Suprapubic skin (tissue), 4 donors: ENCODE data around the gene ALG1. TPM values are rescaled to one million over a fixed set of nuclear protein-coding genes. Genes with fewer than 3 reads are reported as not detected.
"Not testable (repeated sequence)": the region's sequence is repeated elsewhere in the genome, so short reads cannot be mapped to it uniquely, and the experiment has no call there.

Experiments
- DNase-seq, 2 donors: peaks; one replicate each; pipeline ENCODE4 v3.0.0-alpha.2; 2019; ENCODE audit warnings: low spot score in 2 of 2
- H3K27ac ChIP-seq: fragments of 200-600 bp; sonication (generic); one replicate; pipeline ENCODE4 v1.5.1; 2019
- H3K27me3 ChIP-seq: fragments of 200-600 bp; sonication (generic); one replicate; pipeline ENCODE4 v1.5.1; 2019
- H3K36me3 ChIP-seq: fragments of 200-600 bp; sonication (generic); one replicate; pipeline ENCODE4 v1.5.1; 2019
- H3K4me1 ChIP-seq: fragments of 200-600 bp; sonication (generic); one replicate; pipeline ENCODE4 v1.5.1; 2019
- H3K4me3 ChIP-seq: fragments of 200-600 bp; sonication (generic); one replicate; pipeline ENCODE4 v1.5.1; 2019; ENCODE audit warnings: mild to moderate bottlenecking
- H3K9me3 ChIP-seq: fragments of 200-600 bp; sonication (generic); one replicate; pipeline ENCODE4 v1.5.1; 2019
- EP300 ChIP-seq: sonication (generic); formaldehyde crosslinking; IDR thresholded peaks from one replicate; pipeline ENCODE4 v1.6.1; 2017; ENCODE audit warnings: antibody characterized with exemption
- POLR2A ChIP-seq, 2 donors: fragments of 450-650 bp; IDR thresholded peaks; one replicate each; pipeline ENCODE4 v1.6.1; 2017; ENCODE audit warnings: antibody characterized with exemption in 2 of 2, mild to moderate bottlenecking in 2 of 2, moderate library complexity in 2 of 2
- POLR2AphosphoS5 ChIP-seq, 3 donors: sonication (generic); formaldehyde crosslinking; IDR thresholded peaks; one replicate each; pipeline ENCODE4 v1.6.1; 2017; ENCODE audit warnings: antibody characterized with exemption in 3 of 3
- WGBS: methylation state at CpG from one replicate; pipeline ENCODE4 v1.1.5; 2018; 5-methylcytosine and 5-hydroxymethylcytosine counted together
- total RNA-seq, 4 donors: library from RNA; depleted of rRNA; stranded (reverse); fragments of >200 nt; gene quantifications; one replicate each; pipeline ENCODE4 v1.1.0, GENCODE V29; 2016
- TF ChIP-seq, protein P1 (sequence below), 2 donors: fragments of 200-600 bp in 1 of 2; fragments of 450-650 bp in 1 of 2; sonication (generic) in 1 of 2; IDR thresholded peaks; one replicate each; pipeline ENCODE4 v1.5.1; 2016 to 2019; ENCODE audit warnings: antibody characterized with exemption in 2 of 2, mild to moderate bottlenecking in 1 of 2, moderate library complexity in 1 of 2

The ALG1 gene
- total RNA-seq, 4 donors from 2014 or later, result 14.5 to 22.3 (median 19.0) TPM

DNA sequence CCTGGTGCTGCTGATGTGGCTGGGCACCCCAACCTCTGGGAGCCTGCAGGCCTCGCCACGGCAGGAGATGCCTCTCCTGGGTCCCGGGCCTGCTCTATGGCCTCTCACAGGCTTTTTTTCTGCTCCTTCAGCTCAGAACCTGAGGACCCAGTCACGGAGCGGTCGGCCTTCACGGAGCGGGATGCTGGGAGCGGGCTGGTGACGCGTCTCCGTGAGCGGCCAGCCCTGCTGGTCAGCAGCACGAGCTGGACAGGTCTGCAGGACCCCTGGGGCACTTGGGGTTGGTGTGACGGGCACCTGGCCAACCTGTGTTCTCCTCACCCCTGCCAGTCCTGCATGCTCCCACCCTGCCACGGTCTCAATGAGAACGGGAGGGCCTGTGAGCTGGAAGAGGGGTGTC is 7.0 kb downstream of the ALG1 start:
- H3K27ac ChIP-seq, result no peak overlapping the region
- 100% methylated on average over 7 of the region's 17 CpGs for WGBS
- no peak overlapping the region for H3K4me3 ChIP-seq
- H3K9me3 ChIP-seq, result no peaks in the 10 kb centered on the region
- no peaks in the 10 kb centered on the region for H3K4me1 ChIP-seq
- peaks cover 75% of the 10 kb centered on the region for H3K36me3 ChIP-seq
- DNase-seq, result no peak
- no peak for TF ChIP-seq POLR2A (IDR thresholded peaks at IDR 0.05)
- TF ChIP-seq, protein P1, sequence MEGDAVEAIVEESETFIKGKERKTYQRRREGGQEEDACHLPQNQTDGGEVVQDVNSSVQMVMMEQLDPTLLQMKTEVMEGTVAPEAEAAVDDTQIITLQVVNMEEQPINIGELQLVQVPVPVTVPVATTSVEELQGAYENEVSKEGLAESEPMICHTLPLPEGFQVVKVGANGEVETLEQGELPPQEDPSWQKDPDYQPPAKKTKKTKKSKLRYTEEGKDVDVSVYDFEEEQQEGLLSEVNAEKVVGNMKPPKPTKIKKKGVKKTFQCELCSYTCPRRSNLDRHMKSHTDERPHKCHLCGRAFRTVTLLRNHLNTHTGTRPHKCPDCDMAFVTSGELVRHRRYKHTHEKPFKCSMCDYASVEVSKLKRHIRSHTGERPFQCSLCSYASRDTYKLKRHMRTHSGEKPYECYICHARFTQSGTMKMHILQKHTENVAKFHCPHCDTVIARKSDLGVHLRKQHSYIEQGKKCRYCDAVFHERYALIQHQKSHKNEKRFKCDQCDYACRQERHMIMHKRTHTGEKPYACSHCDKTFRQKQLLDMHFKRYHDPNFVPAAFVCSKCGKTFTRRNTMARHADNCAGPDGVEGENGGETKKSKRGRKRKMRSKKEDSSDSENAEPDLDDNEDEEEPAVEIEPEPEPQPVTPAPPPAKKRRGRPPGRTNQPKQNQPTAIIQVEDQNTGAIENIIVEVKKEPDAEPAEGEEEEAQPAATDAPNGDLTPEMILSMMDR (IDR thresholded peaks at IDR 0.05), result no peak
- no peak for TF ChIP-seq EP300
- TF ChIP-seq POLR2AphosphoS5 (IDR thresholded peaks at IDR 0.05), result no peak
- no peaks in the 10 kb centered on the region for H3K27me3 ChIP-seq

DNA sequence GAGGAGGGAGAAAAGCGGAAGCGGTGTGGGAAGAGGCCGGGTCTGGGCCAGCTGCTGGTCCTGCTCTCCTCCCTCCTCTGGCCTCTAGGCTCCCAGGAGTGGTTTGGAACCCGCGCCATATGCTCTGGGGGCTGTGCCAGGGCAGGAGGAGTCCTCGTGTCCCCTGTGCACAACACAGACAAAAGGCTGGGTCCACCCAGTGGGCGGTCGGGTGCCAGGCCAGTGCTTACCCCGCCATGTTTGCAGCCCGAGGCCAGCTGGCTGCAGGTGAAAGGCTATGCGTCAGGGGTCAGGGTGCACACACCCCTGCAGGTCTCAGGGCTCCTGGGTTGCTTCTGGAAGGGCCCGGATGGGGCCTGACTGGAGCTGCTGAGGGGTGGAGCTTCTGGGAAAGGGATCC is 8.8 kb downstream of the ALG1 start:
- WGBS, result 89% methylated on average over 6 of the region's 12 CpGs
- H3K9me3 ChIP-seq, H3K27ac ChIP-seq, H3K4me1 ChIP-seq, DNase-seq, H3K4me3 ChIP-seq, H3K27me3 ChIP-seq: not testable (repeated sequence)
- peaks cover 75% of the 10 kb centered on the region for H3K36me3 ChIP-seq

DNA sequence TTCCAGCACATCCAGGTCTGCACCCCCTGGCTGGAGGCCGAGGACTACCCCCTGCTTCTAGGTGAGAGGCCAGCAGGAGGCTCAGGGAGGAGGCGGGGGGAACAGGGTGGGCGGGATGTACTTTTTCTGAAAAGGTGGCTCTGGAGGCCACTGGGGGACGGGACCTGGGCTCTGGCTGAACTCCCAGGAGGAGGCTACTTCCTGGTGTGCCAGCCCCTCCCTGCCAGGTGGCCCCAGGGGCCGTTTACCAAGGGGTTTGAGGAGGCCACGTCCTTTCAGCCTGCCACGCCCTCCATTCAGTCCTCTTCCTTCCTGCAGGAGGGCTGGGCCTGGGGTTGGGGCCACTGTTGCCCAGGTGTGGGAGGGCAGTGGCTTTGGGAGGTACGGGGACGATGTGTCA is 9.4 kb downstream of the ALG1 start:
- H3K27ac ChIP-seq, H3K9me3 ChIP-seq, DNase-seq, H3K4me3 ChIP-seq, H3K27me3 ChIP-seq, H3K4me1 ChIP-seq: not testable (repeated sequence)
- H3K36me3 ChIP-seq, result peaks cover 75% of the 10 kb centered on the region
- 74% methylated on average over 5 of the region's 9 CpGs for WGBS

DNA sequence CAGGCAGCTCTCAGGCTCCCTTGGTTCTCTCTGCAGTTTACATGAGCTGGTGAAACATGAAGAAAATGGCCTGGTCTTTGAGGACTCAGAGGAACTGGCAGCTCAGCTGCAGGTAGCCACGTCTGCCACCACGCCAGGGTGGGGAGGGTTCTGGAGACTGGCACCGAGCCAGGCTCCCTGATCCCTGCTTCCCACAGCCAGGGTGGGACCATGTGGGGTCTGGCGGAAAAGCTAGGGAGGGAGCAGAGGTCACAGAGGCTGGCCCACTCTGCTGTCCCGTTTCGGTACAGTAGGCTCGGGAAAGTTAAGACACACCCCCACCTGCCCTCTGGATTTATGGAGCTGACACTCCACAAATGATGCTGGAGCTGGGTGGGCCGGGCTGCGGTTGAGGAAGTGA is 12.0 kb downstream of the ALG1 start:
- not testable (repeated sequence) for H3K9me3 ChIP-seq, H3K4me1 ChIP-seq, H3K4me3 ChIP-seq, H3K27ac ChIP-seq, H3K27me3 ChIP-seq, DNase-seq
- WGBS, result 88% methylated on average over 9 of the region's 9 CpGs
- peaks cover 58% of the 10 kb centered on the region for H3K36me3 ChIP-seq

DNA sequence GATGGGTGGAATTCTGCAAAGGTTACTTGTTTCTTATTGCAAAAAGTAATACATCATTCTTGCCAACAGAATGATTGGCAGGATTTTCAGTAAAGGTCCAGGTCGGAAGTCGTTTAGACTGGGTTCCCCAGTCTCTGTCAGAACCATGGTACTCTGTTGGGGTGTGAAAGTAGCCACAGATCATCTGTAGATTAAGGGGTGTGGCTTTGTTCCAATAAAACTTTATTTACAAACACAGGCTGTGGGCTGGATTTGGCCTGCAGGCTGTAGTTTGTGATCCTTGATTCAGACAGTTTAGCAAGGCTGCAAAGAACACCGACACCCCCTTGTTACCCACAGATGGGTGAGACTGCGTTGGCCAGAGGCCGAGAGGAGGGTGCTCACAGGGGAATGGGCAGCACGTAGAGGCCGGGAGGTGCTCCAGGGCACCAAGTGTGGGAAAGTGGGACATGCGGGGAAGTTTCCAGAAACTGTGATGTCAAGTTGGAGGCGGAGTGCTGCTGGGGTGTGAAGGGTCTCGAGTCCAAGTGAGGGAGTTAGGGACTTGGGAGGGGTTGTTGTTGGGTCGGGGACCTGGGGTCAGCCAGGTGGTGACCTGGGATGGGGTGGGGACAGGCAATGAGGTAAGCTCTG is 12.6 kb downstream of the ALG1 start:
- H3K27me3 ChIP-seq, DNase-seq, H3K27ac ChIP-seq, H3K4me3 ChIP-seq, H3K9me3 ChIP-seq, H3K4me1 ChIP-seq: not testable (repeated sequence)
- WGBS, result 83% methylated on average over 11 of the region's 11 CpGs
- peaks cover 58% of the 10 kb centered on the region for H3K36me3 ChIP-seq

DNA sequence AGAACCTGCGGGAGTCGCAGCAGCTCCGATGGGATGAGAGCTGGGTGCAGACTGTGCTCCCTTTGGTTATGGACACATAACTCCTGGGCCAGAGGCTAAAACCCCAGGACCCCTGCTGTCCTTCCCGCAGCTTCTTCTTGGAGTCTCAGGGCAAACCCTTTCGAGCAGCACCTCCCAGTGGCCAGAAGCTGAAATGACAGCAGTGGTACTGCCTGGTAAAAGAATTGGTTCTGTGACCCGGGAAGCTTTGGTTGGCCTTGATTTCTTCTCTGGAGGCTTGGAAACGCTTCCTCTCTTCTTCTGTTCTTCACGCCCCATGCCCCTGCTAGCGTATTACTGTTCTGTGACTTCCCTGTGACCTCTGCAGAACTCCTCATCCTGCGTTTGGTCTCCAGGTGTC is 13.2 kb downstream of the ALG1 start:
- H3K4me3 ChIP-seq, H3K9me3 ChIP-seq, DNase-seq, H3K27ac ChIP-seq, H3K4me1 ChIP-seq, H3K27me3 ChIP-seq: not testable (repeated sequence)
- 76% methylated on average over 10 of the region's 10 CpGs for WGBS
- peaks cover 59% of the 10 kb centered on the region for H3K36me3 ChIP-seq
- TF ChIP-seq, protein P1 (IDR thresholded peaks at IDR 0.05), result peak; percentile 17 to 35

DNA sequence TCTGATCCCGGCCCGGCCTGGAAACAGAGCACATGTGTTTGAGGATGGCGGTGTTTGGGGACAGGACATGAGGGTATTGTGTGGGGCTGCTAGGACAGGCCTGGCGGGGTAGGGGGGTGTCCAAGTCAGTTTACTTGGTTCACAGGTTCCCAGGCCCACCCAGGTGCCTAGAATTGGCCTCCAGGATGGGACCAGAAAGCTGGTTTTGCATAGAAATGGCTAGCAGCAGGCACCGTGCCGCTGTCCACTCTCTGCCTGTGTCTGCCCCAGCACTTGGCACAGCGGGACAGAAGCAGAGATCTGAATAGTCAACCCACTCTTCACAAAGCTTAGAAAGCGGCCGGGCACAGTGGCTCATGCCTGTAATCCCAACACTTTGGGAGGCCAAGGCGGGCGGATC is 14.1 kb downstream of the ALG1 start:
- H3K9me3 ChIP-seq, DNase-seq, H3K27ac ChIP-seq, H3K4me3 ChIP-seq, H3K27me3 ChIP-seq, H3K4me1 ChIP-seq: not testable (repeated sequence)
- H3K36me3 ChIP-seq, result peaks cover 61% of the 10 kb centered on the region
- WGBS, result 93% methylated on average over 7 of the region's 11 CpGs

DNA sequence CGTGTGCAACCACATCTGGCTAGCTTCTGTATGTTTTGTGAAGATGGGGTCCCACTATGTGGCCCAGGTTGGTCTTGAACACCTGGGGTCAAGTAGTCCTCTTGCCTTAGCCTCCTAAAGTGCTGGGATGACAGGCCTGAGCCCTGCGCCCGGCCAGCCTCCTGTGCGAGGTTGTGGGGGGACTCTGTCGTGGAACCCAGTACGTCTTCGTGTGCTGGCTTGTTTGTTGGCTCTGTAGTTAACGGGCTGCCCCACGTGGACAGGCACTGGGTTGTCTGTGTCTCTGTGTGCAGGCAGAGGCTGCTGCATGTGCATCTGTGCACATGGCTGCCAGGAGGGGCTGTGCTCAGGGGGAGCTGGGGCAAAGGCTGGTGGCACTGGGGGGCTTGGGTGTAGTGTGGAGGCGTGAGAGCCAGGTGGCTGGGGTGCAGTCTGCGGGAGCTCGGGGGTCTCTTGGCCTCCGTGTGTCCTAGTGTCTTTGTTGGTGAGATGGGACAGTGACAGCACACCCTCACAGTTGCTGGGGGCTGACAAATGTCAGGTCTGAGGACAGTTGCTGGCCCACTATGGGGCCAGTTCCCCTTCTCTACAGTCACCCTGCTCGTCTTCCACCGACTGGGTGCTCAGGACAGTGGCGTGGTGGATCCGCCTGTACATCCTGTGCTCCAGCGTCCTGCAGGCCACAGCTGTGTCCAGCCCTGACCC is 16.6 kb downstream of the ALG1 start:
- not testable (repeated sequence) for DNase-seq, H3K27me3 ChIP-seq, H3K4me3 ChIP-seq, H3K27ac ChIP-seq, H3K9me3 ChIP-seq, H3K4me1 ChIP-seq
- H3K36me3 ChIP-seq, result peaks cover 41% of the 10 kb centered on the region
- WGBS, result 80% methylated on average over 9 of the region's 18 CpGs

DNA sequence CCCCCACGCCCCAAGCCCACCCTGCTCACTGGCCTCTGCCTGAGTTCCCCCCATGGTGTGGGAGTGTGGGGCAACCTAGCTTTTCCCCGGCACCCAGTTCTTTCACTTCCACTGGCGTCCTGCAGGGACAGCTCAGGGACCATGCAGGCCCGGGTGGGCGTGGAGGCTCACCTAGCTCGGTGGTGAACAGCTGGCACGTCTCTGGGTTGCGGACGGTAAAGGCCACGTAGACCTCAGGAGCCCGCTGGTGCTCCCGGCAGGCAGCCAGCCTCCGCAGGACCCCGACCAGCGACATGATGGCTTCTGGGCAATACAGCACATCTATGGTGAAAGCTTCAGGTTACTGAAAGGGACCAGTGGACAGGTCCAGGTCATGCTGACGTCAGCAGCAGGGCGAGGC is 17.3 kb downstream of the ALG1 start:
- not testable (repeated sequence) for H3K4me1 ChIP-seq, H3K27me3 ChIP-seq, DNase-seq, H3K27ac ChIP-seq, H3K9me3 ChIP-seq, H3K4me3 ChIP-seq
- 92% methylated on average over 10 of the region's 17 CpGs for WGBS
- peaks cover 35% of the 10 kb centered on the region for H3K36me3 ChIP-seq

DNA sequence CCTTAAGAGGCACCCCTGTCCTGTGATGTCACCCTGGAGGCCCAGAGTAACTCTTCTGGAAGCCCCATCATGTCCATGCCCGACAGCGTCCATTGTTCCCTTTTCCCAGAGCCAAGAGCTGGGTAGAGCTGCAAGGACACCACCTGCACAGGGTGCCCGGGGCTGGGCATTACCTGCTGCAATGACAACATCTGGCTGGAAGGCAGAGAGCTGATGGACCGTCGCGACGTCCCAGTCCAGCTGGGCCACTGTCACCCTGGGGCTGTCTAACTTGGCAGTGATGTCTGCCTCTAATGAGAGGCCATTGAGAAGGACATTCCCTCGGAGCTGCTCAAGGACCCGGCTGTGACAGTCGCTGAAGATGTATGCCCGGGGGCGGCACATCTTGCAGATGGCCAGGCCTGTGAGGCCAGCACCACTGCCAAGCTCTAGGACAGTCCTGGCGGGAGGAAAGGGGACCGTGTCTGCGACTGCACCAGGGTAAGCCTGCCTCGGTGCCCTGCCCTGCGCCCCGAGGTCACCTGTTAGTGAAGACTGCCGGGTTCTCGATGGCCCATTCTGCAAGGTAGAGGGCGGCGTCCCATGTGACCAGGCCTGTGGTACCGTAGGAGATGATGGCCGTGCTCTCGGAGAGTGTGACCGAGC is 18.4 kb downstream of the ALG1 start:
- peaks cover 32% of the 10 kb centered on the region for H3K36me3 ChIP-seq
- H3K27ac ChIP-seq, H3K27me3 ChIP-seq, H3K4me3 ChIP-seq, H3K4me1 ChIP-seq, DNase-seq, H3K9me3 ChIP-seq: not testable (repeated sequence)
- 88% methylated on average over 20 of the region's 26 CpGs for WGBS

DNA sequence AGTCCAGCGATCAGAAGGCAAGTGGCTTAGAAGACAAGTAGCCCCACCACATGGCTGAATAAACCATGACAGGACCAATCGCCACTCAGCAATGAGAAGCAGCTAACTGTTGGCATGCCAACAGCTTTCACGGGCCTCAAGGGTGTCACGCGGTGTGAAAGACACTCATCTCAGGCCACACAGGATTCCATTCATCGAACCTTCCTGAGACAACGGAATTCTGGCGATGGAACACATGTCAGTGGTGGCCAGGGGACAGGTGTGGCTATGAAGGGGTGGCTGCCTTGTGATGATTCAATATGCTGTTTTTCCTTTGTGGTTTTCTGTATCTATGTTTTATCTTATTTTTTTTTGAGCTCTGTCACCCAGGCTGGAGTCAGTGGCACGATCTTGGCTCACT is 18.9 kb downstream of the ALG1 start:
- H3K4me1 ChIP-seq, H3K27me3 ChIP-seq, DNase-seq, H3K4me3 ChIP-seq, H3K27ac ChIP-seq, H3K9me3 ChIP-seq: not testable (repeated sequence)
- 87% methylated on average over 9 of the region's 9 CpGs for whole genome bisulfite sequencing
- peaks cover 29% of the 10 kb centered on the region for H3K36me3 ChIP-seq
